GM18909 (cell line): ENCODE results near the gene ZNF469.
"Not testable (repeated sequence)": the region's sequence is repeated elsewhere in the genome, so short reads cannot be mapped to it uniquely, and the experiment has no call there.

ENCODE experiments used
- ATAC-seq: cut with Tn5 transposase; IDR thresholded peaks from one replicate; pipeline ENCODE4 v1.9.1; 2021; ENCODE audit warnings: mild to moderate bottlenecking; ENCODE audit not compliant: unreplicated experiment, poor library complexity

Gene ZNF469

GRCh38 chr16:88357317-88358022, 25.3 kb upstream of the ZNF469 start:
- ATAC-seq: no peak

- no peak for ATAC-seq
Observed at GRCh38 chr16:88358023-88358420, 24.7 kb upstream of the ZNF469 start.

- ATAC-seq: no peak
Observed at GRCh38 chr16:88359008-88359407, 23.8 kb upstream of the ZNF469 start.

- ATAC-seq: not testable (repeated sequence)
Observed at GRCh38 chr16:88360401-88360800, 22.4 kb upstream of the ZNF469 start.

- ATAC-seq: no peak
Observed at GRCh38 chr16:88360999-88361398, 21.8 kb upstream of the ZNF469 start.

GRCh38 chr16:88361775-88362174, 21.0 kb upstream of the ZNF469 start:
- no peak for ATAC-seq

GRCh38 chr16:88363239-88363891, 19.4 kb upstream of the ZNF469 start:
- ATAC-seq: no peak

- no peak for ATAC-seq
Observed at GRCh38 chr16:88365244-88365865, 17.4 kb upstream of the ZNF469 start.

GRCh38 chr16:88366032-88366703, 16.6 kb upstream of the ZNF469 start:
- no peak for ATAC-seq

- ATAC-seq: no peak
Observed at GRCh38 chr16:88366704-88367047, 16.1 kb upstream of the ZNF469 start.

GRCh38 chr16:88367560-88367959, 15.2 kb upstream of the ZNF469 start:
- ATAC-seq: no peak

GRCh38 chr16:88368036-88368435, 14.7 kb upstream of the ZNF469 start:
- no peak for ATAC-seq

- ATAC-seq: no peak
Observed at GRCh38 chr16:88368994-88369393, 13.8 kb upstream of the ZNF469 start.

GRCh38 chr16:88369447-88370008, 13.2 kb upstream of the ZNF469 start:
- ATAC-seq: no peak

GRCh38 chr16:88370365-88370764, 12.4 kb upstream of the ZNF469 start:
- no peak for ATAC-seq

GRCh38 chr16:88372522-88372921, 10.2 kb upstream of the ZNF469 start:
- no peak for ATAC-seq

GRCh38 chr16:88373211-88373610, 9.5 kb upstream of the ZNF469 start:
- ATAC-seq: no peak

GRCh38 chr16:88373927-88374492, 8.7 kb upstream of the ZNF469 start:
- ATAC-seq: no peak

- ATAC-seq: no peak
Observed at GRCh38 chr16:88374736-88375135, 8.0 kb upstream of the ZNF469 start.

GRCh38 chr16:88375236-88375975, 7.4 kb upstream of the ZNF469 start:
- ATAC-seq: no peak
